ENCODE results near the gene CYBA. TPM values are rescaled to one million over a fixed set of nuclear protein-coding genes. Genes with fewer than 3 reads are reported as not detected.

Gene CYBA
- total RNA-seq, 5 donors from 2014 or later (not counting 1 experiment from before 2014, with no cell fraction given) = 271 to 456 (median 403) TPM

- ChIA-PET CTCF (no interaction called here), POLR2A (no interaction called here)
- peaks cover 0 to 3% of the 10 kb centered on the region in 2 experiments for H3K27me3 ChIP-seq (replicated peaks in 1 of 2; ENCODE audit: control insufficient read depth in 2 of 2, extremely low read depth in 1 of 2, insufficient read depth in 2 of 2, low read length in 1 of 2)
- no peaks in the 10 kb centered on the region for H3K9me3 ChIP-seq
- no peak overlapping the region for H3K4me3 ChIP-seq (ENCODE audit: control insufficient read depth in 1 of 2, extremely low read depth in 1 of 2, low read length in 1 of 2)
- WGBS (ENCODE audit: insufficient coverage) = 90% methylated on average over 9 of the region's 9 CpGs
- Mint-ChIP-seq H3K27ac (no peak overlapping the region), H3K27me3 (no peaks in the 10 kb centered on the region), H3K4me1 (peaks cover 0 to 13% (median 5%) of the 10 kb centered on the region in 3 donors), H3K4me3 (no peak overlapping the region), H3K9me3 (no peaks in the 10 kb centered on the region), H3K36me3 (peaks cover 24% of the 10 kb centered on the region)
- DNase-seq = no peak
- H3K4me1 ChIP-seq (ENCODE audit: control insufficient read depth in 1 of 2, extremely low read depth in 1 of 2, insufficient read depth in 2 of 2, low read length in 2 of 2) = peaks cover 11 to 19% of the 10 kb centered on the region in 2 experiments
- H3K36me3 ChIP-seq (ENCODE audit: control insufficient read depth in 2 of 2, extremely low read depth in 1 of 2, insufficient read depth in 1 of 2, low read length in 1 of 2) = peaks cover 29 to 60% of the 10 kb centered on the region in 2 donors
- no peak for ATAC-seq (replicated peaks in 1 of 4)
- no peak overlapping the region for H3K27ac ChIP-seq (ENCODE audit: low read length)
Observed at GRCh38 chr16:88629835-88630234, 21.0 kb downstream of the CYBA start.

DNA sequence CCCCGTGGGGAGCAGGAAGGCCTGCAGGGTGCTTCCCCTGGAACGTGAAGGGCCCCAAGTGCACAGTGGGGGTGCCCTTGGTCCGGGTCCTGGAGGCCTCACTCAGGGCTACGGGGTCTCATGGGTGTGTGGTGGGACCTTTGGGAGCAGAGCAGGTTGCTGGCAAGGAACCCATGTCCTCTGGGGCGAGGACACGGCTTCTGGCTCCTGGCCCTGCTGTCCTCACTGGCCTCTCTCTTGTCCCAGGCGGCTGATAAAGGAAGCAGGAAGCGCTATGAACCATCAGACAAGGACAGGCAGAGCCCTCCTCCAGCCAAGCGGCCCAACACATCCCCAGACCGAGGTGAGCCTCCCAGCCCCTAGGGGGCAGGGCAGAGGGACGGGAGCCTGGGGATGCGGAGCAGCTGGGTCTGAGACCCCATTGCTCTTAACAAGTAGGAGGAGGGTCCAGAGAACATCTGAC is 22.3 kb downstream of the CYBA start:
- ATAC-seq (replicated peaks in 1 of 4) (no peak), DNase-seq (no peak)
- Histone ChIP-seq H3K27ac (ENCODE audit: low read length) (no peak overlapping the region), H3K27me3 (replicated peaks in 1 of 2; ENCODE audit: control insufficient read depth in 2 of 2, extremely low read depth in 1 of 2, insufficient read depth in 2 of 2, low read length in 1 of 2) (peaks cover 0 to under 1% of the 10 kb centered on the region in 2 experiments), H3K4me1 (ENCODE audit: control insufficient read depth in 1 of 2, extremely low read depth in 1 of 2, insufficient read depth in 2 of 2, low read length in 2 of 2) (peaks cover 2 to 6% of the 10 kb centered on the region in 2 experiments), H3K9me3 (no peaks in the 10 kb centered on the region), H3K36me3 (ENCODE audit: control insufficient read depth in 2 of 2, extremely low read depth in 1 of 2, insufficient read depth in 1 of 2, low read length in 1 of 2) (peaks cover 37 to 73% of the 10 kb centered on the region in 2 donors), H3K4me3 (ENCODE audit: control insufficient read depth in 1 of 2, extremely low read depth in 1 of 2, low read length in 1 of 2) (no peak overlapping the region)
- WGBS (ENCODE audit: insufficient coverage) = 94% methylated on average over 6 of the region's 12 CpGs
- ChIA-PET POLR2A (no interaction called here), CTCF (no interaction called here)
- Mint-ChIP-seq H3K27me3 (no peaks in the 10 kb centered on the region), H3K36me3 (peaks cover 33% of the 10 kb centered on the region), H3K27ac (no peak overlapping the region), H3K4me3 (no peak overlapping the region), H3K9me3 (no peaks in the 10 kb centered on the region), H3K4me1 (peaks cover 0 to 10% (median 4%) of the 10 kb centered on the region in 3 donors)

- over 99% methylated on average over 14 of the region's 27 CpGs for WGBS (ENCODE audit: insufficient coverage)
- Histone ChIP-seq H3K4me3 (ENCODE audit: control insufficient read depth in 1 of 2, extremely low read depth in 1 of 2, low read length in 1 of 2) (no peak overlapping the region), H3K36me3 (ENCODE audit: control insufficient read depth in 2 of 2, extremely low read depth in 1 of 2, insufficient read depth in 1 of 2, low read length in 1 of 2) (peaks cover 40 to 80% of the 10 kb centered on the region in 2 donors), H3K4me1 (ENCODE audit: control insufficient read depth in 1 of 2, extremely low read depth in 1 of 2, insufficient read depth in 2 of 2, low read length in 2 of 2) (peaks cover 0 to 2% of the 10 kb centered on the region in 2 experiments), H3K9me3 (no peaks in the 10 kb centered on the region), H3K27me3 (replicated peaks in 1 of 2; ENCODE audit: control insufficient read depth in 2 of 2, extremely low read depth in 1 of 2, insufficient read depth in 2 of 2, low read length in 1 of 2) (no peaks in the 10 kb centered on the region), H3K27ac (ENCODE audit: low read length) (no peak overlapping the region)
- Mint-ChIP-seq H3K27me3 (no peaks in the 10 kb centered on the region), H3K4me3 (no peak overlapping the region), H3K36me3 (peaks cover 40% of the 10 kb centered on the region), H3K4me1 (peaks cover 0 to 8% (median 4%) of the 10 kb centered on the region in 3 donors), H3K27ac (no peak overlapping the region), H3K9me3 (no peaks in the 10 kb centered on the region)
- ATAC-seq (replicated peaks in 1 of 4) (no peak), DNase-seq (no peak)
- ChIA-PET CTCF (no interaction called here), POLR2A (no interaction called here)
Observed at GRCh38 chr16:88627531-88628411, 23.1 kb downstream of the CYBA start.

DNA sequence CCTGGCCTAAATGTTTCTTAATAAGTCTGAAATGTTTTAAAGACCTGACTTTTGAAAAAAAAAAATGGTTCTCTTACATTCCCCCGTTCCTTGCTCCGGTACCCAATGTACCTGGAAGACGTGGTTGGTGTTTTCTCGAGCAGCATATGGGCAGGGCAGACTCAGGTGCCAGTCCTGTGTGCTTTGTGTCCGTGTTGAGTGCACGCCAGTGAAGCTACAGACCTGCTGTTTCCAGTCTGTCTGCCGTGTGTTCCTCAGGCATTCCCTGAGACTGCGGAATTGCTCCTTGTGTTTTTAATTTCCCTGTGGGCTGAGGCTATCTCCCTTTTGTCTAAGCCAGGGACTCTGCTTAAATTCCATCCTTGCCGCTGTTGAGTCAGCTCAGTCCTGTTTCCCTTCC is 24.2 kb downstream of the CYBA start:
- H3K36me3 ChIP-seq (ENCODE audit: control insufficient read depth in 2 of 2, extremely low read depth in 1 of 2, insufficient read depth in 1 of 2, low read length in 1 of 2) = peaks cover 37 to 84% of the 10 kb centered on the region in 2 donors
- CTCF ChIA-PET = no interaction called here
- DNase-seq = no peak
- Mint-ChIP-seq H3K4me3 (no peak overlapping the region), H3K9me3 (no peaks in the 10 kb centered on the region), H3K4me1 (peaks cover 4 to 10% (median 6%) of the 10 kb centered on the region in 3 donors), H3K36me3 (peaks cover 46% of the 10 kb centered on the region), H3K27me3 (no peaks in the 10 kb centered on the region), H3K27ac (peak overlapping the region in 1 of 2 donors; percentile 39)
- ATAC-seq (replicated peaks in 1 of 4) = no peak
- no peaks in the 10 kb centered on the region for H3K27me3 ChIP-seq (replicated peaks in 1 of 2; ENCODE audit: control insufficient read depth in 2 of 2, extremely low read depth in 1 of 2, insufficient read depth in 2 of 2, low read length in 1 of 2)
- H3K9me3 ChIP-seq = no peaks in the 10 kb centered on the region
- no peak overlapping the region for H3K27ac ChIP-seq (ENCODE audit: low read length)
- POLR2A ChIA-PET = no interaction called here
- peaks cover 0 to 13% of the 10 kb centered on the region in 2 experiments for H3K4me1 ChIP-seq (ENCODE audit: control insufficient read depth in 1 of 2, extremely low read depth in 1 of 2, insufficient read depth in 2 of 2, low read length in 2 of 2)
- 98% methylated on average over 9 of the region's 9 CpGs for WGBS (ENCODE audit: insufficient coverage)
- no peak overlapping the region for H3K4me3 ChIP-seq (ENCODE audit: control insufficient read depth in 1 of 2, extremely low read depth in 1 of 2, low read length in 1 of 2)

DNA sequence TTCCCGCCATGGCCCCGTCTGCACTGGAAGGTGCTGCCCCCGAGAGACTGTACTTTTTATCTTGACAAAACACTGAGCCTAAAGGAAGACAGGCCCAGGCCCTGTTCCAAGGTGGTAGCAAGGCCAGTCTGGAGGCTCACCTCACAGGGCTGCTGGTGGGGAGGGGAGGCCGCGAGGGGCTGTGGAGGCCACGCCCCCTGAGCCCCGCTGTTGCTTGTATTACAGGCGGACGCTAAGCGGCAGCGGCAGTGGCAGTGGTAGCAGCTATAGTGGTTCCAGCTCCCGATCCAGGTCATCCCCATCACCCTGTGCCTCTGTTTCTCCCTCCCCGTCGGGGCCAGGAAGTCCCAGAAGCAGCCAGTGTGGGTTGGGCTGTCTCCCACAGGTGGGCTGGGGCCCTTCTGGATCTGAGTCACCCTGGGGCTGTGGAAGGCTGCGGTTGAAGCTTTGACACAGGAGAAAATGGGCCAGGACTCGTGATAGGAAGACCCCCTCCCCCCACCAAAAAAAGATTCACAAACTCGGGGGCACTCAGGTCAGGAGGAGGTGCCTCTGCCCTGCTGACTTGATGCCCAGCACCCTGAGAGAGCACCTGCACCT is 25.8 kb downstream of the CYBA start:
- peaks cover 33 to 72% of the 10 kb centered on the region in 2 donors for H3K36me3 ChIP-seq (ENCODE audit: control insufficient read depth in 2 of 2, extremely low read depth in 1 of 2, insufficient read depth in 1 of 2, low read length in 1 of 2)
- CTCF ChIA-PET = no interaction called here
- 85% methylated on average over 4 of the region's 17 CpGs for WGBS (ENCODE audit: insufficient coverage)
- no peak overlapping the region for H3K27ac ChIP-seq (ENCODE audit: low read length)
- H3K9me3 Mint-ChIP-seq = no peaks in the 10 kb centered on the region
- no peaks in the 10 kb centered on the region for H3K9me3 ChIP-seq
- H3K27me3 Mint-ChIP-seq = no peaks in the 10 kb centered on the region
- peaks cover 0 to 29% of the 10 kb centered on the region in 2 experiments for H3K4me1 ChIP-seq (ENCODE audit: control insufficient read depth in 1 of 2, extremely low read depth in 1 of 2, insufficient read depth in 2 of 2, low read length in 2 of 2)
- no peak for ATAC-seq (replicated peaks in 1 of 4)
- POLR2A ChIA-PET = no interaction called here
- peak overlapping the region in 1 of 2 donors; percentile 39 for H3K27ac Mint-ChIP-seq
- H3K4me1 Mint-ChIP-seq = peaks cover 6 to 23% (median 15%) of the 10 kb centered on the region in 3 donors
- no peak overlapping the region for H3K4me3 ChIP-seq (ENCODE audit: control insufficient read depth in 1 of 2, extremely low read depth in 1 of 2, low read length in 1 of 2)
- H3K27me3 ChIP-seq (replicated peaks in 1 of 2; ENCODE audit: control insufficient read depth in 2 of 2, extremely low read depth in 1 of 2, insufficient read depth in 2 of 2, low read length in 1 of 2) = no peaks in the 10 kb centered on the region
- peaks cover 41% of the 10 kb centered on the region for H3K36me3 Mint-ChIP-seq
- no peak overlapping the region for H3K4me3 Mint-ChIP-seq
- DNase-seq = no peak

DNA sequence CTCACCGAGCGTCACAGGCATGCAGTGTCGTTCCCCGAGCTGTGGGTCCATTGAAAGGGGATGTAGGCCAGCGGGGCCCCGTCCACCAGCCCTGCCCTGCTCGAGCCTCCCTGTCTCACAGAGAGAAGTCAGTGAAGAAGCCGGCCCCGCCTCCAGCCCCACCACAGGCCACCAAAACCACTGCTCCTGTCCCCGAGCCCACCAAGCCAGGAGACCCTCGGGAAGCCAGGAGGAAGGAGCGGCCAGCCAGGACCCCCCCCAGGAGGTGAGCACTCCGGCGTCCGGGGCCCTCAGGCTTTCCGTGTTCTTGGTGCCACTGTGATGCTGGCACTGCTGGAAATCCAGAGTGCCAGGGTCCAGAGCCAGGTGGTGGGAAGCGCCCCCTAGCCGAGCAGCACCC is 26.4 kb downstream of the CYBA start:
- CTCF ChIA-PET = no interaction called here
- Mint-ChIP-seq H3K27me3 (no peaks in the 10 kb centered on the region), H3K9me3 (no peaks in the 10 kb centered on the region), H3K36me3 (peaks cover 44% of the 10 kb centered on the region), H3K4me1 (peaks cover 12 to 29% (median 21%) of the 10 kb centered on the region in 3 donors), H3K27ac (no peak overlapping the region), H3K4me3 (no peak overlapping the region)
- Histone ChIP-seq H3K27me3 (replicated peaks in 1 of 2; ENCODE audit: control insufficient read depth in 2 of 2, extremely low read depth in 1 of 2, insufficient read depth in 2 of 2, low read length in 1 of 2) (no peaks in the 10 kb centered on the region), H3K4me1 (ENCODE audit: control insufficient read depth in 1 of 2, extremely low read depth in 1 of 2, insufficient read depth in 2 of 2, low read length in 2 of 2) (peaks cover 0 to 35% of the 10 kb centered on the region in 2 experiments), H3K36me3 (ENCODE audit: control insufficient read depth in 2 of 2, extremely low read depth in 1 of 2, insufficient read depth in 1 of 2, low read length in 1 of 2) (peaks cover 31 to 68% of the 10 kb centered on the region in 2 donors), H3K27ac (ENCODE audit: low read length) (no peak overlapping the region), H3K9me3 (no peaks in the 10 kb centered on the region), H3K4me3 (ENCODE audit: control insufficient read depth in 1 of 2, extremely low read depth in 1 of 2, low read length in 1 of 2) (no peak overlapping the region)
- no peak for ATAC-seq (replicated peaks in 1 of 4)
- POLR2A ChIA-PET = no interaction called here
- no peak for DNase-seq
- 95% methylated on average over 18 of the region's 18 CpGs for WGBS (ENCODE audit: insufficient coverage)
